ENCODE results near the gene CBX5.
"Not testable (repeated sequence)": the region's sequence is repeated elsewhere in the genome, so short reads cannot be mapped to it uniquely, and the experiment has no call there.

CBX5 gene

GRCh38 chr12:54270345-54270744 is 9.6 kb downstream of the CBX5 start:
- DNase-seq (ENCODE audit: low read depth in 2 of 3, low spot score in 2 of 3) = no peak

DNA sequence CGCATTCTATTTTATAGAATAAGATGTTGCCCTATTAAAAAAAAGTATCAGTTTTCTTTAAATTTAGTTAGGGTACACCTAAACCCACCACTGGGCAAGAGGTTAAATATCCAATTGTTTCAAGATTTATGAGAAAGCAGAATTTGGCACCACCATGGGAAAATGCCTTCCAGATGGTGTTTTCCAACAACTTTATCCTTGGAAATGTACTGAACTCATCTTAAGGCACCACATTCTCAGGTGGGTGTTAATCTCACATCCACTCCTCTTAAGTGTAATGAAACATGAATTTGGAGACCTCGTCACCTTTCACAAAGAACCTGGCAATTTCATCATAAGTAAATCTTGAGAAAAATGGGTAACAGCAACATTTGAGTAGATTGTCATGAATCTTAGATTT is 13.1 kb downstream of the CBX5 start:
- DNase-seq (ENCODE audit: low read depth in 2 of 3, low spot score in 2 of 3) = no peak

GRCh38 chr12:54265364-54265812 is 14.5 kb downstream of the CBX5 start:
- DNase-seq (ENCODE audit: low read depth in 2 of 3, low spot score in 2 of 3) = no peak

- DNase-seq (ENCODE audit: low read depth in 2 of 3, low spot score in 2 of 3) = no peak
Measured at GRCh38 chr12:54262403-54262925, 17.5 kb downstream of the CBX5 start.

GRCh38 chr12:54261815-54262402 is 18.0 kb downstream of the CBX5 start:
- DNase-seq (ENCODE audit: low read depth in 2 of 3, low spot score in 2 of 3) = no peak

GRCh38 chr12:54259194-54260011 is 20.5 kb downstream of the CBX5 start:
- peak in 1 of 3 experiments; percentile 46 for DNase-seq (ENCODE audit: low read depth in 2 of 3, low spot score in 2 of 3)

DNA sequence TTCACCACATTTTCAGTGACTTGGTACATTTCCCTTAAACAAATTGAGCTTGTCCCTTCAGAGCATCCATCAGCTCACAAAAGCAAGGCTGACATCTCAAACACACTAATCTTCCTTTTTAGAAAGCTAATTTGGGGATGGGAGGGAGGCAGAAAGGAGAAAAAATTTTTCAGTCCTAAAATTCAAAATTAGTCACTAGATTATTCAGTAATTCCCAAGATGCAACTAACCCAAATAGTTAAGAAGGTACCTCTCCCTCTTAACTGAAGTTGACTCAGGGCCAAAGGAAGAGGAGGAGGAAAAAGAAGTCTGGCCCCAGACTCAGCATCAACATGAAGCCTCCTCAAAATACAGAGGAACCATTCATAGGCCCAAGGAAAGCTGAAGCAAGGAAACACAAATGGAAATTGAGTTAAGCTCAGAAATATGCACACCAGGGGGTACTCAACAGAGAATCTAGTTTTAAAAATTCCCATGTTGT is 21.7 kb downstream of the CBX5 start:
- no peak for DNase-seq (ENCODE audit: low read depth in 2 of 3, low spot score in 2 of 3)

DNA sequence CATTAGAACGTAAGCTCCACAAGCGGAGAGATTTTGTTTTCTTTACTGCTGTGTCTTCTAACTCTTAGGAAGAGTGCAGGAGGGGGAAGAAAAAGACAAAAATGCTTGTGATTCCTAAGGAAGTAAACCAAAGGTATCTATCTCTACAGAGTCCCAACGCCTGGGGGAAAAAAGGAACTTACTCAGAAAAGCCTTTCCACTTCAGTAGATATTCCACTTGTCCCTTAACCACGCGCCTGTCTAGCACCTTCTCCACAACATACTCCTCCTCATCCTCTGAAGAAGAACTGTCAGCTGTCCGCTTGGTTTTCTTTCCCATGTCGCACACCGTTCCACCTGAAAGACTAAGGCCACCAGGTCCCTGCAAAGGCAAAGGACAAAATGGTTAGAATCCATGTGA is 22.6 kb downstream of the CBX5 start:
- DNase-seq (ENCODE audit: low read depth in 2 of 3, low spot score in 2 of 3) = no peak

DNA sequence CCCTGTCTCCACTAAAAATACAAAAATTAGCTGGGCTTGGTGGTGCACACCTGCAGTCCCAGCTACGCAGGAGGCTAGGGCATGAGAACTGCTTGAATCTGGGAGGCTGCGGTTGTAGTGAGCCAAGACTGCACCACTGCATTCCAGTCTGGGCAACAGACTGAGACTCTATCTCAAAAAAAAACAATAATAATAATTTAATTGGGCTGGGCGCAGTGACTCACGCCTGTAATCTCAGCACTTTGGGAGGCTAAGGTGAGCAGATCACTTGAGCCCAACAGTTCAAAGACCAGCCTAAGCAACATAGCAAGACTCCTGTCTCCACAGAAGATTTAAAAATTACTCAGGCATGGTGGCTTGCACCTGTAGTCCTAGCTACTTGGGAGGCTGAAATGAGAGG is 26.7 kb downstream of the CBX5 start:
- no peak for DNase-seq (ENCODE audit: low read depth in 2 of 3, low spot score in 2 of 3)

DNA sequence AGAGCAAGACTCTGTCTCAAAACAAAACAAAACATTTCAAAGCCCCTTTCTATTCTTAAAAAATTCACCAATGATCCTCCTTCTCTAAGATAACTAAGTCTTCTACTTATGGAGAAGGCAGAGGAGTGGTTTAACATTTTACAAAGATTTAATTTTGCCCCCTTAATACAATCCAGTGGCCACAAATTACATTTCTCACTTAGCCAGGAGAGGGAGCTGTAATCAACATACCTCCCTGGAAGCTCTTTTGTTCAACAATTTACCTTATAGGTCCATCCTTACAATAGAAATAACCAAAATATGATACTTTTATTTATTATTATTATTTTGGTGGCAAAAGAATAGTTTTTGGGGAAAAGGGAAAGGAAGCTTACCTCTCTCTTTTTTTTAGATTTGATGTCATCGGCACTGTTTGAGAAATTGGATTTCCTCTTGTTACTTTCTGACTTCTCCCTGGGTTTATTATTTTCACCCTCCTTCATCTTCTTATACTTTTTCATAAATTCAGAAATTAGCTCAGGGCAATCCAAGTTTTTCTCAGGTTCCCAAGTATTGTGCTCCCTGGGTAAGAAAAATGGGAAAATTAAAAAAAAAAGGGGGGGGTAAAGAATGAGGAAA is 28.1 kb downstream of the CBX5 start:
- DNase-seq (ENCODE audit: low read depth in 2 of 3, low spot score in 2 of 3) = no peak

DNA sequence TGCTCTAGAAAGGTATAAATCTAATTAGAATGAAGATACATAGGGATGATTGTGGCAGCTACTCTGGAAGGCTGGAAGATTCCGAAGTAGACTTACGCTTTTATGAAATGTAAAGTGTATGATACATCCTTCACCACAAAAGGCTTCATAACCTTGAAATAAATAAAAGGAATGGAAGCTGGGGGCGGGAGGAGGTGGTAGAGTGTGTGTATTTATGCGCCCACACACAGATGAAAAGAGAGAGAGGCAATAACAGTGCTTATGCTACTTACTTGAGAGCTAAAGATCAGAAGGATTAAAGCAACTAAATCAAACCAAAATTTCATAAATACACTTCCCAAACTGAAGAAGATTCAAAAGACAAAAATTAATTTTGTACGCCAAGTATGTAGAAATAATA is 30.4 kb downstream of the CBX5 start:
- DNase-seq (ENCODE audit: low read depth in 2 of 3, low spot score in 2 of 3) = no peak

DNA sequence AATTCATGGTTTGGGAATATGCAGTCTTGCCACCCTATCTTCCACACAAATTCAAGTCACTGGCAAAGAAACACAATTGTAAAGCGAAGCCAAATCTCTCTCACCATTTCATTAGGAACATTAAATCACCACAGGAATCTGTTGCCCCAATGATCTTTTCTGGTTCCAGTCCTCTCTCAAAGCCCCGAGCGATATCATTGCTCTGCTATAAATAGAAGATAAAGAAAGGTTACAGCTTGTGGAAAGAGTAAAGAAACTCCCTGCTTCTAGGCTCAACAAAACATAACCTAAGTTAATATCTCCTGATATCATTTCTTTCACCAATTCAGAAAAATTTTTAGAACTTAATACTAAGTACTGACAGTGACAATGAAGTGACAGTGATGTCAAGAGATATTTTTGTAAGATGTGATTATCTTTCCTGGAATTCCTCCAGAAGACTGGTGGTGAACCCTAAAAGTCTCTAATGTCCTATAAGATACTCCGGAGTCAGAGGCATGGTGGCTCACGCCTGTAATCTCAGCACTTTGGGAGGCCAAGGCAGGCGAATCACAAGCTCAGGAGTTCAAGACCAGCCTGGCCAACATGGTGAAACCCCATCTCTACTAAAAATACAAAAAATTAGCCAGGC is 33.8 kb downstream of the CBX5 start:
- no peak for DNase-seq (ENCODE audit: low read depth in 2 of 3, low spot score in 2 of 3)

- no peak for DNase-seq (ENCODE audit: low read depth in 2 of 3, low spot score in 2 of 3)
Measured at GRCh38 chr12:54240971-54241588, 38.8 kb downstream of the CBX5 start.

- DNase-seq (ENCODE audit: low read depth in 2 of 3, low spot score in 2 of 3) = no peak
Measured at GRCh38 chr12:54240129-54240528, 39.8 kb downstream of the CBX5 start.

- no peak for DNase-seq (ENCODE audit: low read depth in 2 of 3, low spot score in 2 of 3)
Measured at GRCh38 chr12:54239620-54240019, 40.3 kb downstream of the CBX5 start.

DNA sequence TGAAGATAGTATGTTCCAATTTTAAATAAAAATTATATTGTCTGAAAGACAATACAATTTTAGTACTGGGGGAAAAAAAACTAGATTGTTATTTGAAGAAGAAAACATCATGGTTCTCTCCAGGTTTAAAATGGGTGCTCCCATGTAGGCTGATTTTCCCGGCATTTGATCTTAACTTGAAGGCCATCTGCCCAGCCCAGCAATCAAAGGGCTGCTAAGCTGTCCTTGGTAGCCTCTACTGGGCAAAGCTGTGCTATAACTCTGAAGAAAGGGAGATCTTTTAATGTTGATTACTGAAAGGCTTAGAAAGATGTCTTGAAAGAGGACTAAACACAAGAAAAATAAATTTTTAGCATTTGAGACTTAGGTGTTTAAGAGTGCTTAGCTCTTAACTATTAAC is 41.4 kb downstream of the CBX5 start:
- DNase-seq (ENCODE audit: low read depth in 2 of 3, low spot score in 2 of 3) = no peak

GRCh38 chr12:54232790-54233189 is 47.1 kb downstream of the CBX5 start:
- DNase-seq (ENCODE audit: low read depth in 2 of 3, low spot score in 2 of 3) = no peak

DNA sequence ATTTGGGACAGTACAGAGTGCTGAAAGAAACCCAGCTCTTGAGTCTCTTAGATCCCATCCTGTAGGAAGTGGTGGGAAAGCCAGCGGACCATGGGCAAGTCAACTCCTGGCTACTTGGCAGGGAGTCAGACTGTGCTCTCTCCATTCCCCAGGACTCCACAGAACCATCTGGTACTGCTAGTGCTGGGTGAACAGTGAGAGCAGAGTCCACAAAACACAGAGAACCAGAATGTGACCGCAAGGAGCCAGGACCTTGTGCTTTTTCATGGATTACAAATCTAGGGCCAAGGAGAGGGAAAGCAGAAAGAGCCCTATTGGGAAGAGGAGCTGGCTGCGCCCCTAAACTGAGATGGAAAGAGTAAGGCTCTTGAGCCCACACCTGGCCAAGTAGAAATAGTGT is 48.7 kb downstream of the CBX5 start:
- not testable (repeated sequence) for DNase-seq (ENCODE audit: low read depth in 2 of 3, low spot score in 2 of 3)

GRCh38 chr12:54230555-54230954 is 49.4 kb downstream of the CBX5 start:
- no peak for DNase-seq (ENCODE audit: low read depth in 2 of 3, low spot score in 2 of 3)

GRCh38 chr12:54229624-54230212 is 50.2 kb downstream of the CBX5 start:
- DNase-seq (ENCODE audit: low read depth in 2 of 3, low spot score in 2 of 3) = no peak

- no peak for DNase-seq (ENCODE audit: low read depth in 2 of 3, low spot score in 2 of 3)
Measured at GRCh38 chr12:54228471-54228870, 51.5 kb downstream of the CBX5 start.
